ENCODE data around the gene VAT1L. TPM values are rescaled to one million over a fixed set of nuclear protein-coding genes. Genes with fewer than 3 reads are reported as not detected.
A peak's percentile ranks its signal among the peaks of the same experiment; 100 is the strongest.

The VAT1L gene
- total and polyA plus RNA-seq, 8 donors, result 0.61 to 5.1 (median 1.3) TPM; not detected in 2

DNA sequence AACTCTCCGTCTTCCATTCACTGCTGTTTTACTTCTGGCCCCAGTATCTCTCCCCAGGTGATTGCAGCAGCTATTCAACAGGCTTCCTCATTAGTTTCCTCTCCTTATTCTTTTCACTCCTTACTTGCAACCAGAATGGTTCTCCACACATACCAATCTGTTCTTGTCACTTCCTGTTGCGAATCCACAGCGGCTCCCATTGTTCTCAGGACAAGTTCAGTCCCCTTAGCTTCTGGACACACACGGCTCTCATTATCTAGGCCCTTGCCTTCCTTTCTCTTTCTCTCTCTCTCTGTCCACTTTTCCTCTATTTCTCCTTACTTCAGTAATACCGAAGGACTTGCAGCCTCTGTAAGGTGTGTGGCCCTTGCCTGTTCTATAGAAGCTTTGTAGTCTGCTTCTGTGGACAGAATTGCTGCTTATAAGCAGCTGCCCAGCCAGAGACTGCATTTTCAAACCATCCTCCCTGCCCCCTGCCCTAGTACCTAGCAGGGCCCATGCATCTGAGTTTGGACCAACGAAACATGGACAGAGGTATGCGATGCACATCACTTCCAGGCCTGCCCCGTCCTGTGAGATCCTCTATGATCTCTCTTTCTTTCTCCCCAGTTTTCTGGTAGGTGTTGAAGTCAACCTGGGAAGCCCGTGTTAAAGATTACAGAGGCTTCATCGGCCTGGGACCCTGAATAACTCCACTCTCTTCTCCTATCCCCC, 45.7 kb downstream of the VAT1L start:
- intact Hi-C loops (cut with DNase I; ENCODE audit: low total_unique reads), result no loop called here
- H3K9me3 ChIP-seq, result no peaks in the 10 kb centered on the region
- H3K27ac ChIP-seq, result no peak overlapping the region

DNA sequence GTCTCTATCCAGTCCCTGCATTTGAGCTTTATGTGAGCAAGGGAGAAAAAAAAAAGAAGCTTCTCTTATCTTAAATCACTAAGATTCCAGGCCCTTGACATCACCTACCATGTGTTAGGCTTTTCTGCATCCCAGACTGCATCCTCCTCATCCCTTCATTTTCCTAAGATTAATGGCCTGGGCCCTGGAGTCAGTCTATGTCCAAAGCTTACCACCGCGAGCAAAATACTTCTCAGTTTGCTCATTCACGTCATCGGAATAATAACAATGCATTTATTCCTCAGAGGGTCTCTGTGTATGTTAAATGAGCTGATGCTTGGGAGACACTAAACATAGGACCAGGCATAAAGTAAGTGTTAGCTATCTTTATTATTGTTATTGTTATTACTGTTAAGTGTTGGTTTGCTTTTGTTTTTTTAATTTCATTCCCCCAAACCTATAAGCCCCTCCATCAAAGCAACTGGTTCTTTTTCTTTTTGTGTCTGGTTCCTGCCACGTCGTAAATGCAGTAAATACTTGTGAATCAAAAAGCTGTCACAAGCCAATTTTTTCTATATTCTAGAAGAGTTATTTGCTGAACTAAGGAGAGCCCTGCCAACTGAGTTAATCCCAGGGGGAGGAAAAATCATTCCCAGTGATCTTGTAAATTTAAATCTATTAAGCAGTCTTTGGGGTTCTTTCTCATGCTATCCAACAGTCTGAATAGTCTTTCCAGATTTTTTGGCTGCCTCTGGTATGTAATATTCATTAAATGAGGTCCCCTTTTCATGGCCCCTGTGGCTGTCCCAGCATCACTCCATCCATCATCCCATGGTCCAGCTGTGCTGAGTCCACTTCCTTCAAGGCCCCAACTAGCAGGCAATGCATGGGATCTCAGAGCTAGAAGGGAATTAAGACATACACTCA, 46.5 kb downstream of the VAT1L start:
- TF ChIP-seq EP300 (IDR thresholded peaks at IDR 0.05) (no peak), POLR2AphosphoS5 (IDR thresholded peaks at IDR 0.05) (no peak), POLR2A (IDR thresholded peaks at IDR 0.05) (no peak)
- TF ChIP-seq, protein P1, sequence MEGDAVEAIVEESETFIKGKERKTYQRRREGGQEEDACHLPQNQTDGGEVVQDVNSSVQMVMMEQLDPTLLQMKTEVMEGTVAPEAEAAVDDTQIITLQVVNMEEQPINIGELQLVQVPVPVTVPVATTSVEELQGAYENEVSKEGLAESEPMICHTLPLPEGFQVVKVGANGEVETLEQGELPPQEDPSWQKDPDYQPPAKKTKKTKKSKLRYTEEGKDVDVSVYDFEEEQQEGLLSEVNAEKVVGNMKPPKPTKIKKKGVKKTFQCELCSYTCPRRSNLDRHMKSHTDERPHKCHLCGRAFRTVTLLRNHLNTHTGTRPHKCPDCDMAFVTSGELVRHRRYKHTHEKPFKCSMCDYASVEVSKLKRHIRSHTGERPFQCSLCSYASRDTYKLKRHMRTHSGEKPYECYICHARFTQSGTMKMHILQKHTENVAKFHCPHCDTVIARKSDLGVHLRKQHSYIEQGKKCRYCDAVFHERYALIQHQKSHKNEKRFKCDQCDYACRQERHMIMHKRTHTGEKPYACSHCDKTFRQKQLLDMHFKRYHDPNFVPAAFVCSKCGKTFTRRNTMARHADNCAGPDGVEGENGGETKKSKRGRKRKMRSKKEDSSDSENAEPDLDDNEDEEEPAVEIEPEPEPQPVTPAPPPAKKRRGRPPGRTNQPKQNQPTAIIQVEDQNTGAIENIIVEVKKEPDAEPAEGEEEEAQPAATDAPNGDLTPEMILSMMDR (IDR thresholded peaks at IDR 0.05), result no peak
- WGBS, 5 donors, result 78 to 86% (median 81%) methylated on average over 6 of the region's 6 CpGs
- no peak overlapping the region for H3K4me3 ChIP-seq
- no peaks in the 10 kb centered on the region for H3K9me3 ChIP-seq
- intact Hi-C loops (cut with DNase I; ENCODE audit: low total_unique reads), result no loop called here
- H3K4me1 ChIP-seq, result no peaks in the 10 kb centered on the region
- no peaks in the 10 kb centered on the region for H3K36me3 ChIP-seq
- DNase-seq, result peak in 1 of 2 donors; percentile 74
- H3K27ac ChIP-seq, result no peak overlapping the region
- no peaks in the 10 kb centered on the region for H3K27me3 ChIP-seq

More for the DNA sequence above, 45.7 kb downstream of the VAT1L start:
- H3K27me3 ChIP-seq, result no peaks in the 10 kb centered on the region
- DNase-seq, result peak in 1 of 2 donors; percentile 40
- TF ChIP-seq EP300 (IDR thresholded peaks at IDR 0.05), result no peak
- TF ChIP-seq, protein P1 (IDR thresholded peaks at IDR 0.05), result no peak
- no peak for TF ChIP-seq POLR2A (IDR thresholded peaks at IDR 0.05)
- no peak for TF ChIP-seq POLR2AphosphoS5 (IDR thresholded peaks at IDR 0.05)
- 67 to 80% (median 74%) methylated on average over 10 of the region's 10 CpGs for WGBS, 5 donors
- H3K4me1 ChIP-seq, result no peaks in the 10 kb centered on the region
- H3K4me3 ChIP-seq, result no peak overlapping the region
- H3K36me3 ChIP-seq, result no peaks in the 10 kb centered on the region

DNA sequence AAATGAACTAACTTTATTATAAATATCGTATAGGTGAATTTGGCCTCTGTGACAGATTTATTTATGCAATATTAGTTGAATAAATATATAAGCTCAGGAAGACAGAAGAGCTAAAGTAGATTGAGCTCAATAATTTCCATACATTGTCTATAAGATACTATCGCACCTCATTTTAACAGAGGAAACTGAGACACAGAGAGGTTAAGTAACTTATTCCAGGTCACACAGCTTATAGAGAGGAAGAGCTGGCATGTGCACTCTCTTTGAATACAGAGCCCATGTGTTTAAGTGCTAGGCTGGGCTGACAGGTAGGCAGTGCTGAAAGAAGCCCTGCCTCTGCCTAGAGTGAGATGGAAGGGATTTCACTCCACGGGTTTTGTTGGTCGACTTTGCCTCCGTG, 48.4 kb downstream of the VAT1L start:
- TF ChIP-seq POLR2AphosphoS5 (IDR thresholded peaks at IDR 0.05), result no peak
- TF ChIP-seq POLR2A (IDR thresholded peaks at IDR 0.05), result no peak
- no peak for TF ChIP-seq EP300 (IDR thresholded peaks at IDR 0.05)
- TF ChIP-seq, protein P1 (IDR thresholded peaks at IDR 0.05), result no peak
- 90 to 99% (median 93%) methylated on average over 5 of the region's 5 CpGs for WGBS, 5 donors
- intact Hi-C loops (cut with DNase I; ENCODE audit: low total_unique reads), result no loop called here
- Histone ChIP-seq H3K4me3 (no peak overlapping the region), H3K9me3 (no peaks in the 10 kb centered on the region), H3K27me3 (no peaks in the 10 kb centered on the region), H3K27ac (no peak overlapping the region), H3K4me1 (peaks cover 0 to 10% (median 0%) of the 10 kb centered on the region in 4 donors), H3K36me3 (no peaks in the 10 kb centered on the region)
- no peak for DNase-seq

DNA sequence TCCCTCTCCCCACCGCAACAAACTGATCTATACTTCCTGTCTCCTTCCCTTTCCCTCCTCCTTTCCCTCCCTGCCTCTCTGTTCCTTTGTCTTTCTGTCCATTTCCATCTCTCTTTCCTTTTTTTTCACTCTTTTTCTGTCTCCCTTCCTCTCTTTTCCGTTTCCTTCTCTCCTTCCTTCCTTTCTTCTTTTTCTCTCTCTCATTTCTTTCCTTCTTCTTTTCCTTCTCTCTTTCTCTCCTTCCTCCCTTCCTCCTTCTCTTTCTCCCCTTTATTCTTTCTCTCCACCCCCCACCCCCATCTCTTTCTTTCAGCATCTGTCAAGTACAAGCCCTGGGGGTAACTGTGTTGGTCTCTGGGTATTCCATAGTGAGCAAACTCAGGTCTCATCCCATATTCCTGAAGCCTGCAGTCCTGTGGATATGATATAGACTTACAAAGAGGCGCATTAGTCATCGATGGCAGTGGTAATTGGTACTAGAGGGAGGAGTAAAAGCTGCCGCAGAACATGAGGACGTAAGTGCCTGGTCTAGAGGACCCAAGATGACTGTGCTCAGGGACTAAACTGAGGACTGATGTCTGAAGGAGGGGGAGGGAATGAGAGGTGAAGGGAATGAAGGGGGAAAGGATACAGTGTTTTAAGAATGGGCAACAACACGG, 50.4 kb downstream of the VAT1L start:
- 82 to 88% (median 87%) methylated on average over 7 of the region's 7 CpGs for WGBS, 5 donors
- intact Hi-C loops (cut with DNase I; ENCODE audit: low total_unique reads), result no loop called here
- Histone ChIP-seq H3K4me1 (peaks cover 0 to 10% (median 0%) of the 10 kb centered on the region in 4 donors), H3K4me3 (no peak overlapping the region), H3K27ac (no peak overlapping the region), H3K9me3 (no peaks in the 10 kb centered on the region), H3K36me3 (no peaks in the 10 kb centered on the region), H3K27me3 (peaks cover 0 to 5% (median 0%) of the 10 kb centered on the region in 3 donors)
- TF ChIP-seq, protein P1 (IDR thresholded peaks at IDR 0.05), result no peak
- TF ChIP-seq EP300 (IDR thresholded peaks at IDR 0.05) (no peak), POLR2AphosphoS5 (IDR thresholded peaks at IDR 0.05) (no peak), POLR2A (IDR thresholded peaks at IDR 0.05) (no peak)
- DNase-seq, result no peak

Measured in stomach (tissue), 9 donors.